GM18868 (cell line): Measurements from ENCODE around the gene CTNNA3.

Experiments
- ATAC-seq: cut with Tn5 transposase; IDR thresholded peaks from one replicate; pipeline ENCODE4 v1.9.1; 2021; ENCODE audit warnings: mild to moderate bottlenecking, moderate library complexity; ENCODE audit not compliant: unreplicated experiment

CTNNA3 gene

DNA sequence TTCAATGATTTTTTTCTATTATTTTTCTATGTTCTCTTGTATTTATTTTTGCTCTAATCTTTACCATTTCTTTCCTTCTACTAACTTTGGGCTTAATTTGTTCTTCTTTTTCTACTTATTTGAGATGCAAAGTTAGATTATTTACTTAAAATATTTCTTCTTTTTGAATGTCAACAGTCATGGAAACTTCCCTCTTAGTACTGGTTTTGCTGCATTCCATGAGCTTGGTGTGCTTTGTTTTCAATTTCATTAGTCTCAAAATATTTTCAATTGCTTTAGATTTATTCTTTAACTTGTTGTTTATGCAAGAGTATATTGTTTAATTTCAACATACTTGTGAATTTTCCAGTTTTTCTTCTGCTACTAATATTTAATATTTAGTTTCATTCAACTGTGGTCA, 539.8 kb downstream of the CTNNA3 start:
- no peak for ATAC-seq

DNA sequence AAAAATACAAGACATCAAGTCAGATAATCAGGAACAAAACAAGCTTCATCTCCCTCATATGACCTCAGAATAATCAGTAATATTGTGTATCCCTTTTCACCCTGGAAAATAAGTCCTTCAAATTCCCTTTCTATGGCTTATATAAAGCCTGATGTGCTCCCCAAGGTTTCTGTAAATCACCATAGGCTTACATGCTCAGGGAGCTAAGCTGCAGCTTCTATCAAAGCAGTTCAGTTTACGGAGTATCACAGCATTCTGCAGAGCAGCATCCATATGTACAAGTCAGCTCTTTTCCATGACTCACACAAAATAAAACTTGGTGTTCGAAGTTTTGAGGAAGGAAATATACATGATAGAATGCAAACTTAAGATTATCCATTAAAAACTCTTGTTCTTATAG, 544.5 kb downstream of the CTNNA3 start:
- ATAC-seq = no peak

DNA sequence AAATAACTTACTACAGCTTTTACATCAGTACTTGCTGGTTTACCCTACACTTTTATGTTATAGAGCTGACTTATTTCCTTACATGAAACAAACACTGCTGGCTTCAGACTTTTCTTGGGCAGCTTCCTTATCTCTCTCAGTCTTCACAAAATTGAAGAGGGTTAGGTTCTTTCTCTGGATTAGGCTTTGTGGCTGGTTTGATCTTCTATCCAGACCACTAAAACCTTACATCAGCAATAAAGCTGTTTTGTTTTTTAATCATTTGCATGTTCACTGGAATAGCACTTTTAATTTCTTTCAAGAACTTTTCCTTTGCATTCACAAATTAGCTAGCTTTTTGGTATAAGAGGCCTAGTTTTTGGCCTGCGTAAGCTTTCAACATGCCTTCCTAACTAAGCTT, 551.5 kb downstream of the CTNNA3 start:
- ATAC-seq = no peak

DNA sequence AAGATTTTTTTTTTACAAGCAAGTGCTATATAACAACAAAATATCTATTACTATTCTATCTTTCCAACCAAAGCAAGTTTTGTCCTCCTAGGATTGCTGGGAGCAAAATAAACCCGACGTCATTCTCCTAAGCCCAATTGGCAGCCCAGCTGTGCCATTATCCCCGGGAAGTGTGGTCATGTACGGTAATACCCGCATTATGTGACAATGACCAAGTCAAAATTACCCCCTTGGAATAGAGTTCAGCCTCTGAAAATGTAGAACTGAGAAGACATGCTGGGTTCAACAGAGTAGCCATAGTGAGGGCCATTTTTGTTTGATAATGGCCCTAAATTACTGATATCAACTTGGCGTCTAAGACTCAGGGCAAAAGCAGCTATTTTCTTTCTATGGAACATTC, 554.7 kb downstream of the CTNNA3 start:
- no peak for ATAC-seq

DNA sequence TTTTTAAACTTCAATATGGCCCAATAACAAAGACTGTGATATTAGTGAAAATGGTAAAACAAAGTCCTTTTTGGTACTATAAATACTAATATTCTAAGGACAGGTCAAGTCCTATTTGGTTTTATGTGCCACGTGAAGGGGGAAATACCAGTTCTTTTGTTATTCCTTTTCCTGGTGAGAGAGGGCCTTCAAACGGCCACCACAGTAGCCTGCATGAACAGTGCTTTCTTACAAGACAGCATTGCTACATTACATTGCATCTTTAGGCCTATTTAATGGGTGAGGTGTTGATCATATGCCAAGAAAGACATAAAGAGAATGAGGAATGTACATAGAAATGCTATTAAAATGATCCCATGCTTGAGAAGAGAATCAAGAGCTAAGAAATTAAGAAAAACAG, 555.4 kb downstream of the CTNNA3 start:
- no peak for ATAC-seq

DNA sequence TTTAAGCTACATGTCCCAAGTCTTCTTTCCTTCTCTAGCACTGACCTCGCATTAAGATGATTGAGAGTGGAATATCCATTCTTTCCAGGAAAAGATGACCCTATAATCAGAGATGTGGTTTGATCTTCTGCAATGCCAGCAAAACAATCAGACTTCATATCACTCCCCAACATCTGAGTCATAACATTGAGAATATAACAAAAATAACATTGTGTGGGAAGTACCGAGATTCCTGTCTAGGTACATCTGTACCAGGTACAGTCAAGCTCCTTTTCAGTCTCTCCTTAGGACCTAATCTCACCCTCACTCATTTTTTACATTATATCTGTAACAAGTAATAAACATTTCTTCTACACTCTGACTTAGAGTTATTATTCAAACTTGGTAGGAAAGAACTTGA, 568.6 kb downstream of the CTNNA3 start:
- ATAC-seq = no peak

DNA sequence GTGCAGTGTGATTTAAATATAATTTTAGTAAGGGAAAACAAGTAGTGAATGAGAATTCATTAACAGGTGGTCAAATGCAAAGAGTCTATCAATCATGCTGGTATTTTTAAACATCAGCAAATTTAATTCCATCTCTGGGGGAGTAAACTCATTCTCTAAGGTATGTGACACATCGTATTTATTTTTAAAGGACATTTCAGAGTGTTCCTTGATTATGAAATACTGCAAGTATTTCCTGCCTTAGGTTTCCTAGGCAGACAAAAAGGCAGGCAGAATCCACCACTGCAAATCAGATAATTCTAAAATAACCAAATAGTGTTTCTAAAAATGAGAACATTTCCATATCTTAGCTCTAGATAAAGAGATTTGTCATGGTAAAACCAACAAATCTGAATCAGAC, 576.3 kb downstream of the CTNNA3 start:
- no peak for ATAC-seq

DNA sequence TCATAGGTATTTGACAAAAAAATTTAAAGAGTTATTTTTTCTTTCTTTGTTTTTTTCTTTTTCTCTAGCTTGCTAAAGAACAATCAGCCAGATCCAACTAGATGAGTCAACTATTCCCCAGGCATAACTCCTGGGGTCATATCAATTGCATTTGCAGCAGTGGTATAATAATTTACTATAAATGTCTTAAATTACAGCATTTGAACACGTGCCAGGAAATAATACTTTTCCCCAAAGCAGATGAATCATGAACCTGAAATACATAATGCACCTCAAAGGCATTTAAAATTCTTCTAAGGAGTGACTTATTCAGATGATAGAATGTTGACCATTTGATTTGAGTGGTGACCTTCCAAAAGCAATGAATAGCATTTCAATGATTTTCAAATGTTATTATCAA, 580.0 kb downstream of the CTNNA3 start:
- no peak for ATAC-seq

DNA sequence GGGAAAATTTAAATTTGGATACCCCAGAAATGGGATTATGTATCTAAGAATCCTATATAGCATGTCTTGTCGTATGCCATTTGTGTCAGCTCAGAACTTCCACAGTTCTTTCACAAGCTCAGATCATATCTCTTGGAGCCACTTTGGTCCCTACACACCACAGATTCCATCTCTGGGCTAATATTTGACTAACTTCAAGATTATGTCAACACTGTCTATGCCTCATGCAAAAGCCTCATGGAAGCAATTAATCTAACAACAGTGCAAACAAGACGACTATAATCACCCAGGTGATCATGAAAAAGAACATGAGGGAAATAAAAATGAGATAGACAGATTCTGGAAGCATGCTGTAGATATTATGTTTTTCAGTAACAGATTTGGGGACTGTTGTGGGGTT, 581.0 kb downstream of the CTNNA3 start:
- no peak for ATAC-seq

DNA sequence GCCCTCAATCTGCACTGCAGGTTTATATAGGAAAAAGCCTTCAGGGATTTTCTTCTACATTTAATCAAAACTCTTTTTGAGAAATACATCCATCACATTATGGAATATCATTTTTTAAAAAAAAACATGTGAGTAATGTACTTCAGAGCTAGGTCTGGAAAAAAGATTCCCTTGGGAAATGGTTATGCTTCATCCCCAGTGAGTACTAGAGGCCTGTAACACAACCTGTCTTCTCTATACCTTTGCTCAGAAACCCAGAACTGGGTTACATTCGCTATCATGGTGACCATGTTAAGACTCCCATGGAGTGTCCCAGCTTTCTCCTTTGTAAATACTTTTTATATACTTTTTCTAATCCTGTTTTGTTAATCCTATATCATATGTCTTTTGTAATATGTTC, 583.2 kb downstream of the CTNNA3 start:
- no peak for ATAC-seq

DNA sequence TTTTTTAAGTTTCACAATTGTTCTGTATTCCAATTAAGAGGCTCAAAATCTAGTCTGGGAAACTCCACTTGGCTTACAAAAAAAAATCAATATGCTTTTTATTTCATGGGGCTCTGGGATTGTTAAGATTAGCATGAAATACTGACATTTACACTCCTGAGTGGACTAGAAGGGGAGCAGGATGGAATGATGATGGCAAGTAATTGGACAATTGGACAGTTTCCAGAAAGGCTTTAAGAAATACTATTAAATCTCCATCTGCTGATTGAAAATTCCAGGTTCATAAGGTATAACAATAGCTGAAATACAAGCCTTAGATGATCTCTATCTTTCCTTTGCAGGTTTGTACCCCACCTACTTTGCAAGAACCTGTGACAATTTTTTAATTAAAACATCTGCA, 585.7 kb downstream of the CTNNA3 start:
- ATAC-seq = no peak

DNA sequence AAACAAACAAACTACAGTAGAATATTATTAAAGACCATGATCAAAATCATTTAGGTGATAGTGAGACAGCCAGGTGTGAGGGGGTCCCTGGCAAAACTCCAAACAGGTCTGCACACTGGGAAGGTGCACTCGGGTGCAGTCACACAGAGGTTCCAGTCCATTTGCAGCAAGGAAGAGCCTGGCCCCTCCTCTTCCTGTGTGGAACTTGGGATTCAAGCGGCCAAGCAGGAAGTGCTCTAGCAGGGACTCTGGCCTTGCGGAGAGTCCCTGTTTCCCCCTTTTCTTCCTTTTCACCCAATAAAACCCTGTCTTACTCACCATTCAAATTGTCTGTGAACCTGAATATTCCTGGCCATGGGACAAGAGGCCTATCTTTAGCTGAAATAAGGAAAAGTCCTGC, 588.3 kb downstream of the CTNNA3 start:
- no peak for ATAC-seq

DNA sequence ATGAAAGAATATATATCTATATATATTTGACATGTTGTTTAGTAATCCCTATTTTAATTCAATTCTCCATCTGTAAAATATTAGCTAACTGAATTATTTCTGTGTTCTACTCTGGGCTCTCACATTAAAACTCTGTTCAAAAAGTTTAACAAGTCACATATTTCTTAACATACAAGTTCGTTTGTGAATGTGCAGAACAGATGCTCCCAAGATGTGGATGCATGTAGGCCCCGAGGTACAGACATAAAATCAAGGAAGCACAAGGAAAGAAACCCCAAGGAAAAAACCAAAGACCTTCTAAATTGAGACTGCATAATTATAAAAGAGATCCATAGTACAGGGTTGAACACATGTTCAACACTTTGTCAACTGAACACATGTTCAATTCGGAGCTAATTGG, 595.0 kb downstream of the CTNNA3 start:
- no peak for ATAC-seq

DNA sequence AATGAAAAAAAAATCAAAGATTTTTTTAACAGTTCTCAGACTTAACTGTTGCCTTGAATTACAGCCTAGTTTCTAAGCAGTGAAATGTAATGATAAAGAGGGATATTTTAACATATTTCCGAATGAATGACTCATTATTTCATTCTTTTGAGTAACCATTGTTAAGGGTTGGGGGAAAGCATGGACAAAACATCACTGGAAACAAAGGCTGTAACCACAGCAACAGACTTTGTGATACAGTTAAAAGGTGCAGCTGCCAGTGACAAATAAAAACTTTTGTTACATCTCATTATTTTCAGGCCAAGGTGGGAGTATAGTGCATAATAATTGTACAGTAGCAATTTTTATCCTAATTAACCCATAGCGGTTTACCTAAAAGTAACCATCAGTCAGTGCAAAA, 597.5 kb downstream of the CTNNA3 start:
- no peak for ATAC-seq

DNA sequence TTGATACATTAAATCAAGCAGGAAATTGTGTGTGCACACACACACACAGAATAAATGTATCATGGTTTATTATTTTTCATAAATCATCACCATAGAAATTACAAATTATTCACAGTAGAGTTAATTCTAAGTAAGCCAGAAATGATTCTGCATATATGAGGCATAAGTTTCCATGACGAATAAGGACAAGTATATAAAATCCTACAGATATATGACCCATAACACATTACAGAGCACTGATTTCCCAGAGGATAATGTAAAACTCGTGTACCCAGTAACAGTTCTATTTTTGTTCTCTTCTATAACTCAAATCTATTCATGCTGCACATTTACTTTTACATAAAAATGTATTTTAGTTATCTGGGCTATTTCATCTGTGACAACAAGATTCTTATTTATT, 600.5 kb downstream of the CTNNA3 start:
- ATAC-seq = no peak

DNA sequence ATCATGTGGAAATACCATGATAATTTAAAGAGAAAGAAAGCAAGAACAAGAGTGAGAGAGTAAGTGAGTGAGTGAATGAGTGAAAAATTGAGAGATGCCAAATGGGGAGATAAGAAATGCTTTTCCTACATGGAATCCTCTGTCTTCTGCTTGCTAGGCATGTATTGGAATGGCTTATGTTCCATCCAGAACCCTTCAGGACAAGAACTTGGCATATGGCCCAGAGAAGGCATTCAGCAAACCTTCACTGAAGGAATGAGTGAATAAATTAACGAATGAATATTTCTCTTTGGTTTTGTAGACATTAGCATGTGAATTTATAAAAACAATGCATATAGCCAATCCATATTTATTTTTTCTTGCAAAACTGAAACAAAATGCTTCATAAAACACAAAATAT, 608.0 kb downstream of the CTNNA3 start:
- ATAC-seq = no peak

DNA sequence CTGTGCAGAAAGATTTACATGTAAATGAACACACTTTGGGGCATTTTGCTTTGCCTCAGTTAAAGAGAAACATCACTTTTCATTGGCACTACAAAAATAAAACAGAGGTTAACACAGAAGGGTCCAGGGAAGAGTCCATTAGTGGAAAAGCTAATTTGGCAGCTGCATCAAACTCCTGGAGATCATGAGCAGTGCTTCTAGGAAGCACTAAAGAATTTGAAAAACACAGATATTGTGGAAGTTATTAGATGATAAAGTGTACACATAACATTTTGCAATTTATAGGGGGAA, 608.9 kb downstream of the CTNNA3 start:
- no peak for ATAC-seq

DNA sequence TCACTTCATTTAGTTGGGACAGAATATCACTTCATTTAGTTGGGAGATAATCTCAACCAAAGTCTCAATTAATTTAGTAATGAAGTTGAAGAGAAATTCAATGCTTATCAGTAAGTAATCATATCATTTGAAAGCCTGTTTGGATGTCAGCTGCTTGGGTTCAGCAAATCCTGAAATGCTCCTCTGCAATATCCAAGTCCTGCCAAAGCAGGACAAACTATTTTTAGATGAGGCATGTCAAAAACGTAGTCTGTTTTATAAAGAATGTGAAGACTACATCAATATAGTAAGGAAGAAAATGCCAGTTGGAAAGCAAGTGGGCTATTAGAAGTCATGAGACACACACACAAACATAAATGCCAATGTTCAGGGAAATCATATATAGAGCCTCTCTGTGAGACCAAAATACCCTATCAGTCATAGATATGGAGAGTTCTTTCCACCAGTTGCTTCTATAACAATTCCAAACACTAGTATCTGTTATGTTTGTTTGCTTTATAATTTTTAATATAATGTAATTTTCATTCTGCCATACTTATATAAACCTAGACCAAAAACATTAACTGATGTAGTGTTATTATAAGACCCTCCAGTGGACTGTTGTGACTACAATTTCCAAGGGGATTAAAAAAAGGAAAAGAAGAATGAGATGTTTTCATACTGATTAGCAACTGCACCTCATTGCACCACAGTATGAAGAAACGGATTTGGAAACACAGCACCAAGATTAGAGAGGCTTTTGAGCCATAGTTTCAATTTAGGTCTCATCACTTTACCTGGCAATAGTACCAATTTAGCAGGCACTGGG, 609.5 kb downstream of the CTNNA3 start:
- ATAC-seq = no peak

DNA sequence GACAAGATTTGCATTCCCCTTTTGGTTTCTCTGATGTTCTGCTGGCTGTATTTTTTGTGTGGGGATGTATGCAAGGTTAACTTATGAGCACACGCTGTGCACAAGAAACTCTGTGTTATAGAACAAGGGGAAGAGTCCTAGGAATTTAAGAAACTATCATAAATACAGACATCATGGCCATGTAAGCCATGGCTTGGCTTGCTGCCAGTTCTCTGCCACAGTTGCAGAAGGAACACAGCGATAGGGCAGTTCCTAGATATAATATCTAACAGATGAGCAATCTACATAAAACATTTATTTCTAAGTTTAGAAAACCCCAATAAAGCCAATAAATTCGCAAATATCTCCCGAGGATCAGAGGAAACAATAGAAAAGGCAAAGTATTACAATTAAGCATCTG, 616.9 kb downstream of the CTNNA3 start:
- ATAC-seq = no peak

DNA sequence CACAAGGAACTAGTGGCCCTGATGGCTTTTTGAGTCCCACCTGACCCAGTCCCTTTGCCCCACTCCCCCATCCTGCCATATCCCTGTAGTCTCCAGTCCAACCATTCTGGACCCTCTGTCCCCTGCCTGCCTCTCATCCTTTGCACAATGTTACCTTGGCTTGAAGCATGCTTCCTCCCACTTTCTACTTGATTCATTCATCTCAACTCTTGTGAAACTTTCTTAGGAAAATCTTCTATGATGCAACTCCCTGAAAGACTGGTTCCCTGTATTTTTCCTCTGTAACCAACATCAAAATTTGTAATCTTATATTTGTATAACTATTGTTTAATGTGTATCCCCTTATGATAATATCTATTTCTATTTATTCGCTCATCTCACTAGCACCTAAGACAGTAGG, 618.6 kb downstream of the CTNNA3 start:
- no peak for ATAC-seq

DNA sequence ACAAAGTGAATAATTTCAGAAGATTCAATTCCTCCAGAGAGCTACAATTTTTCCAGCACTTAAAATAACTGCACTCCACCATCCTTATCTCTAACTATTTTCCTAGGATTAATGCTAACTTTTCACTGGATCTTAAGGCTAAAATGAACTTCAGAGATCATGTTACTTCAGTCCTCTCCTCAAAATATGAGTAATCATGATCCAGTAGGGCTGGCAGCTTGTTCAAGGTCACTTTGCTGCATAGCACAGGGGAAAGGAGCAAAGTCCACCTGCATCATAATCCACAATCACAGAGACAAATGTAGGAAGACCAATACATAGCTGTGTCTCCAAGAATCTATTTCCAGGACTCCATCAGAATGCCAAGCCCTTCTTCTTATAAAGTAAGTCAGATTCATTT, 619.9 kb downstream of the CTNNA3 start:
- no peak for ATAC-seq

DNA sequence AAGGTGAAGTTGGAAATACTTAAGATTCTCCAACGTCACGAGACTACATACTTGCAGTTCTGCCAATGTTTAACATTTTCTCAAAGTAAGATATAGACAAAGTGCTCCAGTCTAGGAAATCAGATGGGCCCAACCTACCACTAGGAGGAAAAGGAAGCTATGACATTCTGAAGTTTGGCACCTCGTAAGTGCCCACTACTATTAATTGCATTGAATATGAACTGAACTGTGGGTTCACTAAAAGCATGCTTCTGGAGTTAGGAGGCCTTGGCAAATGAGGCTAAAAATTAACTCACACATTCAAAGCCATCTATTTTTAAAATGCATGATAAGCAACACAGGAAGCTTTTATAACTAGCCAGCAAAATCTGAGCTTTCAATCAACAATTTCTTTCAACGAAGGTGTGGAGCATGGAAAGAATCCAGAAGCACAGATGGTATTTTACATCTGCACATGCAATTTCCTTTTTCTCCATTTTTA, 620.5 kb downstream of the CTNNA3 start:
- ATAC-seq = no peak

DNA sequence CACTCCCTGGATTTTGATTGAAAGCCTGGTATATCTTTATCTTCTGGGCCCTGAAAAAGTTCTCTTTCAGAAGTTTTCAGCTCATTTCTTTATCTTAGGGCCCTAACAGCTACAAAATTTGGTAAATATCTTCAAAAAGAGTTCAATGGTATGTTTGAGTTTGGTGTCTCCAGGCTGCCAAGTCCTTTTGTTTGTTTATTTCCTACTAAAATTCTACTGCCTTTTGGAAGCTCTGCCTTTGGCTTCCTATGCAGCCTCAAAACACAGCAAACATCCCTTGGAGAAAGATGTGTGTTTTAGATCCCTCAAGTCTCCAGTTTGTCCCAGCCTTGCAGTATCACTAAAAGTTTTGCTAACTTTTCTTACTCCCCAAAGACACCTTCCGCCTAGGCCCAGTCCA, 623.3 kb downstream of the CTNNA3 start:
- no peak for ATAC-seq
